HG03354 (cell line): ENCODE measurements around the gene CDK15.

Source experiments
- ATAC-seq: cut with Tn5 transposase; IDR thresholded peaks from one replicate; pipeline ENCODE4 v1.9.1; 2021; ENCODE audit warnings: mild to moderate bottlenecking; ENCODE audit not compliant: unreplicated experiment, poor library complexity, severe bottlenecking

Gene CDK15

GRCh38 chr2:201892516-201892915 is 86.2 kb downstream of the CDK15 start:
- ATAC-seq: no peak

GRCh38 chr2:201900362-201900761 is 94.0 kb downstream of the CDK15 start:
- ATAC-seq: peak; percentile 82

- no peak for ATAC-seq
These were observed 95.4 kb downstream of the CDK15 start for GRCh38 chr2:201901786-201902185.

GRCh38 chr2:201904538-201905420 is 98.4 kb downstream of the CDK15 start:
- peak; percentile 90 for ATAC-seq

- ATAC-seq: no peak
These were observed 100.6 kb downstream of the CDK15 start for GRCh38 chr2:201906777-201907562.

GRCh38 chr2:201907563-201907881 is 101.2 kb downstream of the CDK15 start:
- no peak for ATAC-seq

GRCh38 chr2:201908901-201909300 is 102.6 kb downstream of the CDK15 start:
- ATAC-seq: no peak

GRCh38 chr2:201909348-201909747 is 103.0 kb downstream of the CDK15 start:
- no peak for ATAC-seq

GRCh38 chr2:201909961-201910361 is 103.6 kb downstream of the CDK15 start:
- ATAC-seq: peak; percentile 71

GRCh38 chr2:201911372-201911771 is 105.0 kb downstream of the CDK15 start:
- no peak for ATAC-seq

GRCh38 chr2:201913201-201913600 is 106.9 kb downstream of the CDK15 start:
- ATAC-seq: no peak

GRCh38 chr2:201915446-201915845 is 109.1 kb downstream of the CDK15 start:
- ATAC-seq: peak; percentile 91

- ATAC-seq: no peak
These were observed 110.2 kb downstream of the CDK15 start for GRCh38 chr2:201916565-201916964.

GRCh38 chr2:201918616-201919307 is 112.4 kb downstream of the CDK15 start:
- no peak for ATAC-seq

GRCh38 chr2:201919308-201919634 is 112.9 kb downstream of the CDK15 start:
- ATAC-seq: no peak

GRCh38 chr2:201923436-201924328 is 117.3 kb downstream of the CDK15 start:
- ATAC-seq: no peak

GRCh38 chr2:201924453-201924852 is 118.1 kb downstream of the CDK15 start:
- no peak for ATAC-seq

- ATAC-seq: no peak
These were observed 118.7 kb downstream of the CDK15 start for GRCh38 chr2:201925056-201925455.

- no peak for ATAC-seq
These were observed 119.7 kb downstream of the CDK15 start for GRCh38 chr2:201926067-201926466.

- no peak for ATAC-seq
These were observed 122.0 kb downstream of the CDK15 start for GRCh38 chr2:201928363-201928762.
